SH-SY5Y (cell line): Measurements from ENCODE around the gene RPS6KC1.

Experiments used
- GATA2 ChIP-seq: IDR thresholded peaks from 2 replicates; pipeline ENCODE4 v1.6.1; 2011; ENCODE audit warnings: mild to moderate bottlenecking, low read depth, low read length
- GATA3 ChIP-seq: IDR thresholded peaks from 2 replicates; pipeline ENCODE4 v1.6.1; 2011; ENCODE audit warnings: low read depth, mild to moderate bottlenecking, low read length, moderate library complexity

- no peak for TF ChIP-seq GATA3
- no peak for TF ChIP-seq GATA2
These were observed 225.2 kb downstream of the RPS6KC1 start for GRCh38 chr1:213276236-213276635.
